ENCODE data around the gene ABCB6. TPM values are rescaled to one million over a fixed set of nuclear protein-coding genes. Genes with fewer than 3 reads are reported as not detected.
A peak's percentile ranks its signal among the peaks of the same experiment; 100 is the strongest.

ABCB6 gene
- total and polyA plus RNA-seq, 9 donors = 28.4 to 42.0 (median 33.2) TPM

GRCh38 chr2:219245899-219246230 lies 27.1 kb upstream of the ABCB6 start:
- 4% methylated on average over 5 of the region's 10 CpGs for whole genome bisulfite sequencing (ENCODE audit: insufficient coverage)
- Histone ChIP-seq H3K4me1 (ENCODE audit: control insufficient read depth, insufficient read depth, low read length) (peaks cover 30% of the 10 kb centered on the region), H3K9me3 (replicated peaks; ENCODE audit: control insufficient read depth, low read depth, low read length) (no peaks in the 10 kb centered on the region), H3K36me3 (ENCODE audit: control insufficient read depth, insufficient read depth, low read length) (peaks cover 26% of the 10 kb centered on the region), H3K4me3 (ENCODE audit: low read length) (peak overlapping the region; percentile 90), H3K27me3 (ENCODE audit: control insufficient read depth, insufficient read depth, low read length) (no peaks in the 10 kb centered on the region), H3K27ac (ENCODE audit: low read length) (peak overlapping the region; percentile 89)
- DNase-seq = no peak

- WGBS (ENCODE audit: insufficient coverage) = under 1% methylated on average over 44 of the region's 46 CpGs
- H3K9me3 ChIP-seq (replicated peaks; ENCODE audit: control insufficient read depth, low read depth, low read length) = no peaks in the 10 kb centered on the region
- peaks cover 26% of the 10 kb centered on the region for H3K4me1 ChIP-seq (ENCODE audit: control insufficient read depth, insufficient read depth, low read length)
- H3K36me3 ChIP-seq (ENCODE audit: control insufficient read depth, insufficient read depth, low read length) = peaks cover 22% of the 10 kb centered on the region
- no peaks in the 10 kb centered on the region for H3K27me3 ChIP-seq (ENCODE audit: control insufficient read depth, insufficient read depth, low read length)
- peak within 1 kb of the TSS; percentile 90 for H3K4me3 ChIP-seq (ENCODE audit: low read length)
- peak within 1 kb of the TSS; percentile 89 for H3K27ac ChIP-seq (ENCODE audit: low read length)
- peak; percentile 97 for DNase-seq
Measured at GRCh38 chr2:219245148-219245898, 26.6 kb upstream of the ABCB6 start, which contains the start of the genes GLB1L and STK16. Gene GLB1L, minus strand, starts transcription at chr2:219245444. Its CDS starts 1,871 bp downstream, at chr2:219243573. Gene STK16, plus strand, starts transcription at chr2:219245479. Its CDS starts 521 bp downstream, at chr2:219246000.

- Histone ChIP-seq H3K36me3 (ENCODE audit: control insufficient read depth, insufficient read depth, low read length) (peaks cover 22% of the 10 kb centered on the region), H3K9me3 (replicated peaks; ENCODE audit: control insufficient read depth, low read depth, low read length) (no peaks in the 10 kb centered on the region), H3K4me3 (ENCODE audit: low read length) (peak overlapping the region; percentile 90), H3K4me1 (ENCODE audit: control insufficient read depth, insufficient read depth, low read length) (peaks cover 20% of the 10 kb centered on the region), H3K27me3 (ENCODE audit: control insufficient read depth, insufficient read depth, low read length) (no peaks in the 10 kb centered on the region), H3K27ac (ENCODE audit: low read length) (peak overlapping the region; percentile 89)
- 67% methylated on average over 1 of the region's 6 CpGs for WGBS (ENCODE audit: insufficient coverage)
- DNase-seq = no peak
Measured at GRCh38 chr2:219244789-219245147, 26.0 kb upstream of the ABCB6 start.

- 25% methylated on average over 26 of the region's 28 CpGs for WGBS (ENCODE audit: insufficient coverage)
- H3K36me3 ChIP-seq (ENCODE audit: control insufficient read depth, insufficient read depth, low read length) = peaks cover 23% of the 10 kb centered on the region
- no peaks in the 10 kb centered on the region for H3K27me3 ChIP-seq (ENCODE audit: control insufficient read depth, insufficient read depth, low read length)
- DNase-seq = peak; percentile 62
- no peak overlapping the region for H3K27ac ChIP-seq (ENCODE audit: low read length)
- H3K4me1 ChIP-seq (ENCODE audit: control insufficient read depth, insufficient read depth, low read length) = peaks cover 15% of the 10 kb centered on the region
- H3K4me3 ChIP-seq (ENCODE audit: low read length) = peak overlapping the region; percentile 18
- no peaks in the 10 kb centered on the region for H3K9me3 ChIP-seq (replicated peaks; ENCODE audit: control insufficient read depth, low read depth, low read length)
Measured at GRCh38 chr2:219243291-219243761, 24.6 kb upstream of the ABCB6 start.

DNA sequence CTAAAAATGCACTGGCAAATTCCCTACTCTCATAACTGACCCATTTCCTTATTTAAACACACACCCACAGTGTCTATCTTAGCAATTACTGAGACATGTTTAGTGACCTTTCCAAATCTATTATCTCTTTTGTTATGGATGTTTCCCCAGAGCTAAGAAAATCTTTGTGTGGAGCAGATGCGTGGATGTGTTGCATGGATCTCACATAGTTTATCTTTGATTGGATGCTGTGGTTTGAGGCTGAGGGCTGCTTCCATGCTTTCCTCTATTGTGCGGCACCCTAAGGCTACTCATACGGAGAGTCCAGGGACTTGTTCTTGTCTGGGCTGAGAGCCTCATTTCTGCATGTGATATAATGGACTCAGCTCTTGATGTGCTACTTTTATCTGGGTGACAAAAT lies 15.6 kb upstream of the ABCB6 start:
- H3K4me3 ChIP-seq (ENCODE audit: low read length) = no peak overlapping the region
- no CpG with 5 or more reads among the region's 3 CpGs for WGBS (ENCODE audit: insufficient coverage)
- no peak for DNase-seq
- H3K9me3 ChIP-seq (replicated peaks; ENCODE audit: control insufficient read depth, low read depth, low read length) = no peaks in the 10 kb centered on the region
- H3K27ac ChIP-seq (ENCODE audit: low read length) = no peak overlapping the region
- H3K36me3 ChIP-seq (ENCODE audit: control insufficient read depth, insufficient read depth, low read length) = peaks cover 67% of the 10 kb centered on the region
- peaks cover 8% of the 10 kb centered on the region for H3K4me1 ChIP-seq (ENCODE audit: control insufficient read depth, insufficient read depth, low read length)
- H3K27me3 ChIP-seq (ENCODE audit: control insufficient read depth, insufficient read depth, low read length) = no peaks in the 10 kb centered on the region

- WGBS (ENCODE audit: insufficient coverage) = 0% methylated on average over 24 of the region's 24 CpGs
- H3K36me3 ChIP-seq (ENCODE audit: control insufficient read depth, insufficient read depth, low read length) = peaks cover 52% of the 10 kb centered on the region
Measured at GRCh38 chr2:219230059-219230540, 11.3 kb upstream of the ABCB6 start.

DNA sequence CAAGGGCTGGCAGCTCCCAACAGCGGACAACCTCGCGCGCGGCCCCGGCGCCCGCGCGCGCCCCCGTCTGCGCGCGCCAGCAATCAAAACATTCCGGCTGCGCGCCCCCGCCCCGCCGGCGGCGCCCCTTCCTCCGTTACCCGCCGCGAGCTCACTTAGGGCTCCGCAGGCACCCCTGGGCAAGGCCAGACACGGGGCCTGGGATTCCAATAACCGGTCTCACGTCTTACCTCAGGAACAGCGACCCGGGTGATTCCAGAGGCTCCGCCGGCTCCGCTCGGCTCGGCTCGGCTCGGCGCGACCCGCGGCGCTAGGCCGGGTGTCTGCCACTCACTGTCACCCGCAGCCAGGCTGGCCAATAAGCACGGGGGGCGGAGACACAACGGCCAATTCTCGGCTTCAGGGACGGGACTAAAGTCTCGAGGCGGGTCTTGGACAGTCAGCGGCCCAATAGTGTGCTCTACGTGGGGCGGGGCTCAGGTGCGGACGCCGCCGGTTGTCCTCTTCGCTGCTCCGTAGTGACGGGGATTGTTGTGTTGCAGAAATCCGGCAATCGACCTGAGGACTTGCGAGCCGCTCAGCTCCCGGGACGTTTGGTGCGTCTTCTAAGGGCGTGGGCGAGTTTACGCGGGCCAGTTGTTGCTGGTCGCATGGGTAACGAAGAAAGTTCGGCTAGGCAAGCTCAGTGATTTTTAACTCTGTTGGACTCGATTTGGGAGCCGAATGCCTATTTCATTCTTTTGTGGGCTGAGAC lies 10.7 kb upstream of the ABCB6 start, which contains the start of the genes ANKZF1 and ATG9A:
ANKZF1 (plus strand) TSS at position 502 of the 754 bp plus-strand sequence. CDS start 452 bp downstream, outside the sequence.
ATG9A (minus strand) TSS at position 332 of the 754 bp plus-strand sequence. CDS start 1,612 bp downstream, outside the sequence.
- WGBS (ENCODE audit: insufficient coverage) = under 1% methylated on average over 78 of the region's 80 CpGs
- Histone ChIP-seq H3K27ac (ENCODE audit: low read length) (peak within 1 kb of the TSS; percentile 96), H3K4me3 (ENCODE audit: low read length) (peak within 1 kb of the TSS; percentile 85), H3K27me3 (ENCODE audit: control insufficient read depth, insufficient read depth, low read length) (no peaks in the 10 kb centered on the region), H3K9me3 (replicated peaks; ENCODE audit: control insufficient read depth, low read depth, low read length) (no peaks in the 10 kb centered on the region), H3K36me3 (ENCODE audit: control insufficient read depth, insufficient read depth, low read length) (peaks cover 52% of the 10 kb centered on the region), H3K4me1 (ENCODE audit: control insufficient read depth, insufficient read depth, low read length) (peaks cover 21% of the 10 kb centered on the region)
- peak; percentile 100 for DNase-seq

More at GRCh38 chr2:219230059-219230540, 11.3 kb upstream of the ABCB6 start:
- Histone ChIP-seq H3K4me1 (ENCODE audit: control insufficient read depth, insufficient read depth, low read length) (peaks cover 21% of the 10 kb centered on the region), H3K27ac (ENCODE audit: low read length) (peak overlapping the region; percentile 95), H3K4me3 (ENCODE audit: low read length) (peak overlapping the region; percentile 85), H3K27me3 (ENCODE audit: control insufficient read depth, insufficient read depth, low read length) (no peaks in the 10 kb centered on the region), H3K9me3 (replicated peaks; ENCODE audit: control insufficient read depth, low read depth, low read length) (no peaks in the 10 kb centered on the region)
- DNase-seq = peak; percentile 39

GRCh38 chr2:219228911-219229304 lies 10.2 kb upstream of the ABCB6 start:
- peak overlapping the region; percentile 79 for H3K27ac ChIP-seq (ENCODE audit: low read length)
- peak overlapping the region; percentile 85 for H3K4me3 ChIP-seq (ENCODE audit: low read length)
- H3K36me3 ChIP-seq (ENCODE audit: control insufficient read depth, insufficient read depth, low read length) = peaks cover 52% of the 10 kb centered on the region
- H3K27me3 ChIP-seq (ENCODE audit: control insufficient read depth, insufficient read depth, low read length) = no peaks in the 10 kb centered on the region
- H3K9me3 ChIP-seq (replicated peaks; ENCODE audit: control insufficient read depth, low read depth, low read length) = no peaks in the 10 kb centered on the region
- H3K4me1 ChIP-seq (ENCODE audit: control insufficient read depth, insufficient read depth, low read length) = peaks cover 21% of the 10 kb centered on the region
- no peak for DNase-seq
- 4% methylated on average over 18 of the region's 19 CpGs for WGBS (ENCODE audit: insufficient coverage)

DNA sequence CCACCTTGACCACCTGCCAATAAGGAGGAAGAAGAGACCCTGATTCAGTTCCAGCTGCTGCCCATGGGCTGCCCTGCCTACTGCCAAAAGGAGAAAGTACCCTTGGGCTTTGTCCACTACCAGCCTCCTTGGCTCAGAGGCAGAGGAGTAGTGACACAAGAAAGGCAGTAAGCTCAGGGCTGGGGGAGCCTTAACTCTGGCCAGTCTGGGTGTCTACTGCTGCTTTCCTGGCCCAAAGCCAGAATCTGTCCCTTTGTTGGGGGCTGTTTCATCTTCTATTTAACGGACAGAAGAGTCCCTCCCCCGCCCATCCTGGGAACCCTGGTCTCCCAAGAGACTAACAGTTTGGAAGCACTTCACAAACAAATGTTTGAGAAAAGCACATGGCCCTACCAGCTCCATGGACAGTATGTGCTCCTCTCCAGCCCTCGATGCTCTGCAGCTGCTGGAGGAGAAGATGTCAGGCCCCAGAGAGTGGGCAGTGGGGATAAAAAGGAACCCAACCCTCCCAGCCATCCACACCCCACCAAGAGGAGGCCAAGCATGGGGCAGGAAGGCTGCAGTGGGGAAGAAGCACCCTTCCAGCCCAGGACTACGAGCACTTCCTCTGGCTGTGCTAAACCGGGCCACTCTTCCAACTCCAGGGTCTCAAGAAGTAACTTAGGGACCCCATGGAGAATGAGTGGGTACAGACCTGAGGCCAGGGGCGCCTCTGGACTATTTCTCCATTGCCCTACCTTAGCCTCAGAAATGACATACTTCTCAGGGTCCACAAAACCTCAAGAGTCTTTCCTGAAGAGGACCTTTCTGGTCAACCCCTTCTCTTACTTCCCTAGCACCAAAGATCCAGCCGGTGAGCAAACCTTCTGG lies 9.5 kb upstream of the ABCB6 start:
- H3K27me3 ChIP-seq (ENCODE audit: control insufficient read depth, insufficient read depth, low read length) = no peaks in the 10 kb centered on the region
- peaks cover 52% of the 10 kb centered on the region for H3K36me3 ChIP-seq (ENCODE audit: control insufficient read depth, insufficient read depth, low read length)
- peak; percentile 38 for DNase-seq
- peak overlapping the region; percentile 85 for H3K4me3 ChIP-seq (ENCODE audit: low read length)
- H3K4me1 ChIP-seq (ENCODE audit: control insufficient read depth, insufficient read depth, low read length) = peaks cover 21% of the 10 kb centered on the region
- no peaks in the 10 kb centered on the region for H3K9me3 ChIP-seq (replicated peaks; ENCODE audit: control insufficient read depth, low read depth, low read length)
- H3K27ac ChIP-seq (ENCODE audit: low read length) = peak overlapping the region; percentile 79
- 45% methylated on average over 4 of the region's 7 CpGs for WGBS (ENCODE audit: insufficient coverage)

Measured in muscle of leg (tissue), 11 donors.